OCI-LY7 (cell line): ENCODE data around the gene NCEH1. TPM values are rescaled to one million over a fixed set of nuclear protein-coding genes. Genes with fewer than 3 reads are reported as not detected.

Source experiments
- BruUV-seq: library from RNA; stranded (reverse); fragments of 400-500 nt; replicated peaks from 2 replicates; lab custom pipeline; 2021; lab: Mats Ljungman, UMichigan
- CTCF ChIA-PET: fragments of 300-600 bp; sonication (Branson Sonifier 250); formaldehyde crosslinking; loops from one replicate; lab custom pipeline; 2022; ENCODE audit warnings: antibody characterized with exemption; ENCODE audit not compliant: unreplicated experiment; lab: Charles Lee
- POLR2A ChIA-PET: fragments of 300-600 bp; sonication (Branson Sonifier 250); formaldehyde crosslinking; loops from one replicate; lab custom pipeline; 2022; ENCODE audit warnings: antibody characterized with exemption; lab: Charles Lee
- DNase-seq: peaks from one replicate; pipeline ENCODE4 v3.0.0-alpha.2; 2015; ENCODE audit warnings: low spot score
- H2AFZ ChIP-seq: fragments of 200-600 bp; sonication (generic), shearing (Covaris generic); 2 replicates; pipeline ENCODE4 v1.6.1; 2014; ENCODE audit warnings: mild to moderate bottlenecking, antibody characterized with exemption, low read length, moderate library complexity
- H3K27ac ChIP-seq: fragments of 200-600 bp; sonication (generic); 2 replicates; pipeline ENCODE4 v1.5.1; 2014; ENCODE audit warnings: mixed run types, low read depth, mild to moderate bottlenecking, moderate library complexity, low read length, inconsistent platforms; ENCODE audit not compliant: poor library complexity, severe bottlenecking
- H3K36me3 ChIP-seq: fragments of 200-600 bp; sonication (generic); 2 replicates; pipeline ENCODE4 v1.6.1; 2014; ENCODE audit warnings: mild to moderate bottlenecking, antibody characterized with exemption, low read length, moderate library complexity, mixed read lengths; ENCODE audit not compliant: insufficient read depth
- H3K4me1 ChIP-seq: fragments of 200-600 bp; sonication (generic); 2 replicates; pipeline ENCODE4 v1.5.1; 2014; ENCODE audit warnings: mild to moderate bottlenecking, low read length; ENCODE audit not compliant: insufficient read depth, poor library complexity, severe bottlenecking
- H3K4me2 ChIP-seq: fragments of 200-600 bp; sonication (generic); 2 replicates; pipeline ENCODE4 v1.6.1; 2014; ENCODE audit warnings: mild to moderate bottlenecking, low read length
- H3K4me3 ChIP-seq: fragments of 200-600 bp; sonication (generic); 2 replicates; pipeline ENCODE4 v1.5.1; 2014; ENCODE audit warnings: mild to moderate bottlenecking, low read depth, low read length; ENCODE audit not compliant: poor library complexity, severe bottlenecking
- H3K79me2 ChIP-seq: fragments of 200-600 bp; sonication (generic); 2 replicates; pipeline ENCODE4 v1.6.1; 2016; ENCODE audit warnings: low read depth, mild to moderate bottlenecking, low read length, moderate library complexity, mixed read lengths; ENCODE audit not compliant: insufficient read depth
- H3K9me2 ChIP-seq: fragments of 200-600 bp; sonication (generic); 2 replicates; pipeline ENCODE4 v1.6.1; 2016; ENCODE audit warnings: mild to moderate bottlenecking, low read length, mixed read lengths; ENCODE audit not compliant: insufficient read depth
- H3K9me3 ChIP-seq: fragments of 200-600 bp; sonication (generic); 2 replicates; pipeline ENCODE4 v1.6.1; 2014; ENCODE audit warnings: mild to moderate bottlenecking, mixed run types, low read length, mixed read lengths
- H4K20me1 ChIP-seq: fragments of 200-600 bp; sonication (generic); 2 replicates; pipeline ENCODE4 v1.6.1; 2014; ENCODE audit warnings: mild to moderate bottlenecking, antibody characterized with exemption, low read length, moderate library complexity, mixed read lengths; ENCODE audit not compliant: insufficient read depth
- EZH2phosphoT487 ChIP-seq: fragments of 200-600 bp; sonication (generic); IDR thresholded peaks from 2 replicates; pipeline ENCODE4 v1.6.1; 2018; ENCODE audit warnings: low read depth, borderline replicate concordance, mild to moderate bottlenecking, mixed run types, antibody characterized with exemption, low read length, moderate library complexity, mixed read lengths
- intact Hi-C: fragments of 100-400 bp; cut with micrococcal nuclease; formaldehyde crosslinking; loops from one replicate; pipeline ENCODE4 v1.10.0; 2022; ENCODE audit not compliant: unreplicated experiment
- total RNA-seq, 2 experiments: library from RNA; depleted of rRNA in 1 of 2; stranded (reverse); fragments of >200 nt in 1 of 2; shearing (Covaris generic) in 1 of 2; gene quantifications; 2 replicates each; pipeline ENCODE4 v1.2.3, GENCODE V29; 2014 to 2022
- TF ChIP-seq, protein P1 (sequence below): fragments of 200-600 bp; sonication (generic); conservative IDR thresholded peaks from 2 replicates; pipeline ENCODE4 v1.5.1; 2014; ENCODE audit warnings: mild to moderate bottlenecking, antibody characterized with exemption, low read length, moderate library complexity, mixed read lengths

NCEH1 gene
- total RNA-seq, 2 experiments from 2014 or later: 2.7 to 8.2 TPM

DNA sequence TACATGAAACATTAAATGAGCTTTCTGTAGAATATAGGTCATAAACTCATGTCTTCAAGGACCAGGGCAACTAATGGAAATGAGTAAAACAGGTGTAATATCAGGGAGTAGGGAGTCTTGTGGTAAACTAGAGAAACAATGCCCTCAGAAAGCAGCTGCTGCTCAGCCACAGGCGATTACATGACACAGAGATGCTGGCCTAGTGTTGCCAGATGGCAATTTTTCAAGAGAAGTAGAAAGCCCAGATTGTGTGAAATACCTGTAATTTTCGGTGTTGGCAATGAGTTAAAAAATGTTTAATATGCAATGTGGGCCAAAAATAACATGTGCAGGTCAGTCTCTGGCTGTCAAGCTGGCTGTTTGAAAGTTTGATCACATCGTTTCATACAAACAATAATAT lies 23.4 kb downstream of the NCEH1 start:
- intact Hi-C loops: no loop called here

DNA sequence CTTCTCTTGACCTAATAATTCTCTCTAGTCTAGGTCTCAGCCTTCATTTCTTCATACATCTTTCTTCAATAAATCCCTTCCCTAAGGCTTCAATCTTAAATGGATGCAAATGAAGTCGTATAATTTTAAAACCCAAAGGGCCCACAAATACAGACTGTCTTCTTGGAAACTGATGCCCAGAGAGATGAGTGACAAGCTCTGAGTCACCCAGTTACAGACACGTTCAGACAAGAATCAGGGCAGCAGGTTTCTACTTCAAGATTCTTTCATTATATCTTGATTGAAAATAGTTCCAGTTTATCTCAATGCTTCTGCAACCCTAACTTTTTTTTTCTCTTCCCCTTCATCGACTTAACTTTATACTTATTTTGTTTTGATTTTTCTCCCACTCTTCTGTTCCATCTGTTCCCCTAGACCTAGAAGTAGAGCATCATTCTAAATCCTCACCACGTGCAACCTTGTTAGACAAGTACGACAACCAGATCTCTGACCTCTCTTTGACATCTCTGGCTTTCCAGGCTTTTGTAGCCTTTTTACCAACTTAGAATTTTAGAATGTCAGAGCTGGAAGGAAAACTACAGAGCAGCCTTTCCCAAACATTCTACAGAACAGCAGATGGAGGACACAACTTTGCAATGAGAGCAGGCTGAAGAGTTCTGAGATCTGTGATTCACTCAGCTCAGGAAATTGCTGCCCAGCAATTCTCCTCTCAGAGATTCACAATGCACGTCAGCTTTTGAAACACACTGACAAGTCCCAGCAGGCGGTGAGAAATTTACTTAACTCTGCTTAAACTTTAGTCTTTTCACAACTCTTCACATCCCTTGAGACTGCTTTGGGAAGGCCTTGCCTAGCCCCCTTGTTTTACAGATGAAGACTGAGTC lies 25.3 kb downstream of the NCEH1 start:
- no TSS peak for BruUV-seq
- no peak for DNase-seq
- POLR2A ChIA-PET: interaction anchor here (1.1 to 1.2 kb wide), 2 partner anchors 11 to 15 kb away, joined by 3 read pairs; no protein-coding TSS in a partner anchor
- Histone ChIP-seq H4K20me1 (peaks cover 3% of the 10 kb centered on the region; the same call in 1 of the 2 replicates), H3K4me3 (no peak overlapping the region), H3K79me2 (no peaks in the 10 kb centered on the region), H3K9me2 (no peaks in the 10 kb centered on the region), H3K36me3 (no peaks in the 10 kb centered on the region), H3K27ac (no peak overlapping the region), H3K9me3 (no peaks in the 10 kb centered on the region), H3K4me1 (no peaks in the 10 kb centered on the region), H2AFZ (no peak overlapping the region), H3K4me2 (no peak overlapping the region)
- intact Hi-C loops: no loop called here
- TF ChIP-seq EZH2phosphoT487: no peak
- TF ChIP-seq, protein P1, sequence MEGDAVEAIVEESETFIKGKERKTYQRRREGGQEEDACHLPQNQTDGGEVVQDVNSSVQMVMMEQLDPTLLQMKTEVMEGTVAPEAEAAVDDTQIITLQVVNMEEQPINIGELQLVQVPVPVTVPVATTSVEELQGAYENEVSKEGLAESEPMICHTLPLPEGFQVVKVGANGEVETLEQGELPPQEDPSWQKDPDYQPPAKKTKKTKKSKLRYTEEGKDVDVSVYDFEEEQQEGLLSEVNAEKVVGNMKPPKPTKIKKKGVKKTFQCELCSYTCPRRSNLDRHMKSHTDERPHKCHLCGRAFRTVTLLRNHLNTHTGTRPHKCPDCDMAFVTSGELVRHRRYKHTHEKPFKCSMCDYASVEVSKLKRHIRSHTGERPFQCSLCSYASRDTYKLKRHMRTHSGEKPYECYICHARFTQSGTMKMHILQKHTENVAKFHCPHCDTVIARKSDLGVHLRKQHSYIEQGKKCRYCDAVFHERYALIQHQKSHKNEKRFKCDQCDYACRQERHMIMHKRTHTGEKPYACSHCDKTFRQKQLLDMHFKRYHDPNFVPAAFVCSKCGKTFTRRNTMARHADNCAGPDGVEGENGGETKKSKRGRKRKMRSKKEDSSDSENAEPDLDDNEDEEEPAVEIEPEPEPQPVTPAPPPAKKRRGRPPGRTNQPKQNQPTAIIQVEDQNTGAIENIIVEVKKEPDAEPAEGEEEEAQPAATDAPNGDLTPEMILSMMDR: no peak
- CTCF ChIA-PET: no interaction called here

More for the DNA sequence above, 23.4 kb downstream of the NCEH1 start:
- Histone ChIP-seq H3K9me2 (no peaks in the 10 kb centered on the region), H3K27ac (no peak overlapping the region), H3K4me2 (no peak overlapping the region), H4K20me1 (peaks cover 3% of the 10 kb centered on the region; the same call in 1 of the 2 replicates), H3K9me3 (no peaks in the 10 kb centered on the region), H2AFZ (no peak overlapping the region), H3K36me3 (no peaks in the 10 kb centered on the region), H3K4me3 (no peak overlapping the region), H3K4me1 (peaks cover 7% of the 10 kb centered on the region), H3K79me2 (no peaks in the 10 kb centered on the region)
- ChIA-PET CTCF (no interaction called here), POLR2A (interaction anchor here (0.7 kb wide), 1 partner anchor 10 kb away, joined by 3 read pairs; no protein-coding TSS in a partner anchor)
- BruUV-seq: no TSS peak
- DNase-seq: no peak
- TF ChIP-seq, protein P1: no peak
- TF ChIP-seq EZH2phosphoT487: no peak

DNA sequence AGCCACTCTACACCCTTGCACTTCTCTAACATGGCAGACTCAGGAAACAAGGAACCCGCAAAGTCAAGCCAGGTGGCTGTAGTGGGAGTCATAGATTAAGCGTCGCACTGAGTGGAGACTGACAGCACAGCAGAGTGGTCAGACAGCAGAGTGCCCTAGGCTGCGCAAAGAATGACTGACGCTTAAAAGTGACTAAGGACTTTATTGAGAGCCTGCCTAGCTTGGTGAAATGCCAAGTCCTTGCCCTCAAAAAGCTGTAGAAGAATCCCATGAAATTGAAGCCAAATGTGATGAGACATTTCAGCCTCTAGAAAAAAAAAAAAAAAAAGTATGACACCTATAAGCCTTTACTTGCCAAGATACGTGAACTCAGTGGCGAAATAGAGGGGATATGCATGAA lies 30.2 kb downstream of the NCEH1 start:
- ChIA-PET POLR2A (no interaction called here), CTCF (no interaction called here)
- H3K4me3 ChIP-seq: no peak overlapping the region

More for the DNA sequence above, 30.2 kb downstream of the NCEH1 start:
- intact Hi-C loops: no loop called here
- no peaks in the 10 kb centered on the region for H3K9me2 ChIP-seq
- no peaks in the 10 kb centered on the region for H3K9me3 ChIP-seq
- H4K20me1 ChIP-seq: no peaks in the 10 kb centered on the region
- H3K4me2 ChIP-seq: no peak overlapping the region
- no peaks in the 10 kb centered on the region for H3K79me2 ChIP-seq
- no peak overlapping the region for H3K27ac ChIP-seq
- H3K4me1 ChIP-seq: no peaks in the 10 kb centered on the region
- H2AFZ ChIP-seq: no peak overlapping the region
- no peaks in the 10 kb centered on the region for H3K36me3 ChIP-seq
- no peak for TF ChIP-seq EZH2phosphoT487
- no peak for DNase-seq
- BruUV-seq: no TSS peak
